SW480 (cell line): ENCODE measurements around the gene LCE2D.

Experiments
- DNase-seq: peaks from one replicate; pipeline ENCODE4 v3.0.0-alpha.2; 2016; ENCODE audit warnings: low spot score

Gene LCE2D

DNA sequence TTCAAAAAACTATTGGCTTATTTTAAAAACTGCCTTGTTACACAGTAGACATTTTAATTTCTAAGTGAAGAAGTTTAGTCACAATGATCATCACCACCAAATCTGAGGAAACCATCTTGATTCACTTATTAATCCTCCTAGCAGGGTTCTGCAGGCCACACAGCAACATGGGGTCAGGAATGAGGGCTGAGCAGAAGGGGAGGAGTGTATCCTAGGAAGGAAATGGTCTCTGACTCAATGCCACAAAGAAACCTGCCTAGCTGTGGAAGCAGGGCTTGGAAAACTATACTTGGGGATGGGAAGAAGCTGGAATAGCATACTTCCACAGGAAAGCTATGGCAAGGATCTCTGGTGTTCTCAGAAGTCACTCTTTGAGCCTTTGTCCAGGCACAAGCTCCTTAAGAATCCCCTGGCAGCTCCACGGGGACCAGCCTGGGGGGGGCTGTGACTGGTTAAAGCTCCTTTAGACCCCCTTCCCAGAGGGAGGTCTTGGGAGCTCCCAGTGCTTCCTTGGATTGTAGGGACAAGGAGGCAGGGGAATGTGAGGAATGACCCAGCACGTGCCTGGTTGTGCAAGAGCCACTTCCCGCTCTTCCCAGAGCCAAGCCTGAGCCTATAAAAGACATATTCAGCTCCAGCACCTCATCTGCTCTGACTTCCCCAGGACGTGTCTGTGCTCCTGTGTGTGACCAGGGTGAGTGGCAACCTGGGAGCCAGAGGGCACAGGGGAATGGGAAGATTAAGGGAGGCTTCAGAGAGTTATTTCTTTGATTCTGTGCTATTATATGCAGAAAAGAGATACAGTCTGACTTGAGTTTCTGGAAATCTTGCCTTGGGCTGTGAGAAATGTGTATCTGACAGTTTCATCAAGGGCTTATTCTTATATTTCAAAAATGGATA, 34.8 kb downstream of the LCE2D start, which contains the start of gene LCE2A:
TSS of gene LCE2A (plus strand) at position 645 of the 900 bp plus-strand sequence. CDS start 557 bp downstream, outside the sequence.
- DNase-seq, result no peak

DNA sequence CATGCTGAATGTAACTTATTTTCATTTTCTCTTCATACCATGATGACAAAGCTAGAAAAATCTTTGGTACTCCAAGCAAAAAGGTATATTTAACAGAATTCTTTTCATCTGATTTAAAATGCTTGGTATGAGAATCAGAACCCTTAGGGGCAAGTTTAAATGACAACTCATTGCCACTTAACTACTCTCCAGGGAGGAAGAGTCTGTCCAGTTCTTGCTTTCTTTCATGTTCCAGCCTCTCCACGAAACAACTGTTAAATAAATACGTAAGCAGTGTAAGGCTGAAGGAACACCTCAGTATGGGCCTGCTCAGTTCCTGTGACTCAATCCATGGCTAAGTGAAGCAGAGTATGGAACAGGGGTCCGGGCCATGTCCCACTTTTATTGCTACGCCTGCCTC, 36.6 kb downstream of the LCE2D start:
- no peak for DNase-seq

DNA sequence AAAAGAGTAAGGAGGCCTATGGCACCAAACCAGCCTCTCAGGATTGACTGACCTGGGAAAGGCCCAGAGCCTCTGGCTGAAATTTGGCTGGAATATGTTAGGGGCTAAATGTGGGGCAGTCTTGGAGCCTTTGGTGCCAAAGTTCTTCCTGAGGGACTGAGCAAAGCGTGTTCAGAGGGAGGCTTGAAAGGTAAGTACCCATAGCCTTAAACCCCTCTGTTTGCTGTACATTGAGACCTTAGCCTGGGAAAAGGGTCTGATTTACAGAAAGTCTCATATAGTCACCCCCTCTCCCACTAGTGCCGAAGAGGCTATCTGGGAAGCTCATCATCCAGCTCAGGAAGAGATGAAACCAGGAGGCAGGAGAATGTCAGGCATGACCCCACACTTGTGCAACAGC, 44.7 kb downstream of the LCE2D start, which contains the start of gene LCE4A:
TSS of gene LCE4A (plus strand) at position 301 of the 400 bp plus-strand sequence. CDS start 916 bp downstream, outside the sequence.
- DNase-seq, result no peak
